ENCODE results near the gene LEMD1. TPM values are rescaled to one million over a fixed set of nuclear protein-coding genes. Genes with fewer than 3 reads are reported as not detected.

Gene LEMD1
- total RNA-seq, 1 donor from 2014 or later, result not detected

- TF ChIP-seq CTCF (IDR thresholded peaks at IDR 0.05), result no peak
- Mint-ChIP-seq H3K27ac (ENCODE audit: unreplicated experiment) (no peak overlapping the region), H3K36me3 (ENCODE audit: low read depth) (no peaks in the 10 kb centered on the region), H3K4me1 (ENCODE audit: low read depth) (peaks cover 8% of the 10 kb centered on the region), H3K9me3 (ENCODE audit: low read depth) (no peaks in the 10 kb centered on the region), H3K27me3 (ENCODE audit: low read depth) (peaks cover 56% of the 10 kb centered on the region), H3K4me3 (ENCODE audit: unreplicated experiment) (no peak overlapping the region)
- DNase-seq (ENCODE audit: low spot score), result no peak
Observed at GRCh38 chr1:205449750-205450443, 28.0 kb upstream of the LEMD1 start.

- Mint-ChIP-seq H3K27ac (ENCODE audit: unreplicated experiment) (no peak overlapping the region), H3K9me3 (ENCODE audit: low read depth) (no peaks in the 10 kb centered on the region), H3K27me3 (ENCODE audit: low read depth) (peaks cover 52% of the 10 kb centered on the region), H3K4me3 (ENCODE audit: unreplicated experiment) (no peak overlapping the region), H3K4me1 (ENCODE audit: low read depth) (peaks cover 8% of the 10 kb centered on the region), H3K36me3 (ENCODE audit: low read depth) (no peaks in the 10 kb centered on the region)
- no peak for DNase-seq (ENCODE audit: low spot score)
- TF ChIP-seq CTCF (IDR thresholded peaks at IDR 0.05), result no peak
Observed at GRCh38 chr1:205449254-205449749, 27.4 kb upstream of the LEMD1 start.

GRCh38 chr1:205448540-205449253 lies 26.8 kb upstream of the LEMD1 start:
- H3K4me3 Mint-ChIP-seq (ENCODE audit: unreplicated experiment), result no peak overlapping the region
- DNase-seq (ENCODE audit: low spot score), result no peak
- TF ChIP-seq CTCF (IDR thresholded peaks at IDR 0.05), result no peak
- H3K27me3 Mint-ChIP-seq (ENCODE audit: low read depth), result peaks cover 51% of the 10 kb centered on the region
- no peaks in the 10 kb centered on the region for H3K9me3 Mint-ChIP-seq (ENCODE audit: low read depth)
- no peaks in the 10 kb centered on the region for H3K36me3 Mint-ChIP-seq (ENCODE audit: low read depth)
- H3K4me1 Mint-ChIP-seq (ENCODE audit: low read depth), result peaks cover 8% of the 10 kb centered on the region
- no peak overlapping the region for H3K27ac Mint-ChIP-seq (ENCODE audit: unreplicated experiment)

GRCh38 chr1:205447457-205448341 lies 25.8 kb upstream of the LEMD1 start:
- Mint-ChIP-seq H3K4me3 (ENCODE audit: unreplicated experiment) (no peak overlapping the region), H3K27me3 (ENCODE audit: low read depth) (peaks cover 47% of the 10 kb centered on the region), H3K9me3 (ENCODE audit: low read depth) (no peaks in the 10 kb centered on the region), H3K27ac (ENCODE audit: unreplicated experiment) (no peak overlapping the region), H3K36me3 (ENCODE audit: low read depth) (no peaks in the 10 kb centered on the region), H3K4me1 (ENCODE audit: low read depth) (peaks cover 8% of the 10 kb centered on the region)
- TF ChIP-seq CTCF (IDR thresholded peaks at IDR 0.05), result no peak
- no peak for DNase-seq (ENCODE audit: low spot score)

GRCh38 chr1:205446828-205447227 lies 25.0 kb upstream of the LEMD1 start:
- H3K4me1 Mint-ChIP-seq (ENCODE audit: low read depth), result peaks cover 8% of the 10 kb centered on the region
- no peak overlapping the region for H3K27ac Mint-ChIP-seq (ENCODE audit: unreplicated experiment)
- DNase-seq (ENCODE audit: low spot score), result no peak
- peaks cover 39% of the 10 kb centered on the region for H3K27me3 Mint-ChIP-seq (ENCODE audit: low read depth)
- no peaks in the 10 kb centered on the region for H3K9me3 Mint-ChIP-seq (ENCODE audit: low read depth)
- TF ChIP-seq CTCF (IDR thresholded peaks at IDR 0.05), result no peak
- no peaks in the 10 kb centered on the region for H3K36me3 Mint-ChIP-seq (ENCODE audit: low read depth)
- H3K4me3 Mint-ChIP-seq (ENCODE audit: unreplicated experiment), result no peak overlapping the region

Data from chondrocyte (in vitro differentiated cells).